GM06990 (cell line): ENCODE data around the gene ZBTB20.

ENCODE experiments used
- DNase-seq: peaks from one replicate; pipeline ENCODE4 v3.0.0-alpha.2; 2011; ENCODE audit not compliant: insufficient read length; ENCODE audit errors: extremely low read depth
- H3K27me3 ChIP-seq: replicated peaks from 2 replicates; pipeline ENCODE4 v1.6.0; 2011; ENCODE audit warnings: low read length; ENCODE audit not compliant: control insufficient read depth, insufficient read depth
- H3K36me3 ChIP-seq: 2 replicates; pipeline ENCODE4 v1.5.1; 2011; ENCODE audit warnings: low read length; ENCODE audit not compliant: control insufficient read depth, insufficient read depth
- H3K4me3 ChIP-seq: replicated peaks from 2 replicates; pipeline ENCODE4 v1.5.1; 2011; ENCODE audit warnings: low read depth, mild to moderate bottlenecking, control low read depth, low read length
- CTCF ChIP-seq: IDR thresholded peaks from 2 replicates; pipeline ENCODE4 v1.5.1; 2011; ENCODE audit warnings: low read length, control low read depth, mild to moderate bottlenecking, inconsistent platforms; ENCODE audit not compliant: insufficient read depth, poor library complexity, severe bottlenecking

ZBTB20 gene

GRCh38 chr3:114362815-114363214 is 784.3 kb downstream of the ZBTB20 start:
- H3K4me3 ChIP-seq, result no peak overlapping the region
- no peaks in the 10 kb centered on the region for H3K36me3 ChIP-seq
- DNase-seq, result no peak
- TF ChIP-seq CTCF, result peak; percentile 42
- H3K27me3 ChIP-seq, result no peaks in the 10 kb centered on the region

DNA sequence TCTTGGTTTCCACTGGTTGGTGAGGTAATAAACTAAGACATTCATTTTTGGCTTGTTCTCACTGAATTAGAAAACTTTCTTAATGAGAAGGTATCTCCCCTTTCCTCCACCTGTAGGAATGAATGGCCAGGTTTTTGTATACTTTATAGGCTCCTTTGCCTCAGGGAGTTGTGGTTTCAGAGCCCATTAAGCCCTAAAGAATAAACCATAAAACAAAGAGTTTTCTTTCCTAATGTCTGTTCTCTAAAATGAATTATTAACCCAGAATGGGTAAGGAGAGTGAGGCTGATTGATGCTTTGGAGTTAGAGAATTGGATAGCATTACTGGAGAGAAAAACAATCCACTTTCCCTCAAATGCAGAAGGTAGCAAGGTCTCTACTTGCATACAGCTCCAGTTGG is 785.7 kb downstream of the ZBTB20 start:
- H3K4me3 ChIP-seq, result no peak overlapping the region
- H3K36me3 ChIP-seq, result no peaks in the 10 kb centered on the region
- no peaks in the 10 kb centered on the region for H3K27me3 ChIP-seq
- DNase-seq, result no peak
- no peak for TF ChIP-seq CTCF

DNA sequence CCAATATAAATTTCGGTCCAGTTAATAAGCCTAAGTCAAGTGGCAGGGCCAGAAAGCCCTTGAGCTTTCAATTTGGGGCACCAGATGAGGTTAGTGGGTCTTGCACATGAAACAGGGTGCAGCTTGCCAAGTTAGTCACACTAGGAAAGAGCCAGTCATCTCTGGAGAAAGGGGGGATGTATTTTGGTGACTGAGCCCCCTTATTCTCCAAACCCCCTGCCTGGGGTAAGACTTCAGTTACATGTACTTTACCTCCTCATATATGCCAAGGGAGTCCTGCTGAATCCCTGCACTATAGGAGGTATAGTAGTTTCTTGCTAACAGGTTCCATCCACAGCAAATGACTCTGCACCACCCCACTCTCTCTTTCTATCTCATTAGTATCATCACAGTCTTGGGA is 790.6 kb downstream of the ZBTB20 start:
- no peak for DNase-seq
- no peaks in the 10 kb centered on the region for H3K27me3 ChIP-seq
- H3K4me3 ChIP-seq, result no peak overlapping the region
- TF ChIP-seq CTCF, result no peak
- H3K36me3 ChIP-seq, result 0 out of 2 replicates have a peak, but pooled peaks cover 1% of the 10 kb centered on the region

GRCh38 chr3:114356066-114356465 is 791.0 kb downstream of the ZBTB20 start:
- no peak for DNase-seq
- 0 out of 2 replicates have a peak, but pooled peaks cover 2% of the 10 kb centered on the region for H3K36me3 ChIP-seq
- TF ChIP-seq CTCF, result no peak
- H3K4me3 ChIP-seq, result no peak overlapping the region
- no peaks in the 10 kb centered on the region for H3K27me3 ChIP-seq

DNA sequence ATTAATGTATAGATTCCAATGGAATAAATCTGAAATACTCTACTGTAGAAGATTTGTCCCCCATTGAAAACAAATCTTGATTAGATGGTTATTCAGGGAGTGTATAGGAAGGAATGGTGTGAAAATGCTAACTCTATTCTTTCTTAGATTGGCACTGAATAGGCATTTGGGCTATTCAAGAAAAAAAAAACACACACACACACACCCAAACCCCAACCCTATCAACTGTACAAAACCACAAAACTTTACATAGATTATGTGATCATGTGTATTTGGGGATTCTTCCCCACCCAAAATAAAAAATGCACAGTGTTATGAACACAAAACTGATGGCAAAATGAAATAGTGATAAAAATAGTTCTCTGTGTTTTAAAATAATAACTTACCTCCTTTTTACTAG is 791.4 kb downstream of the ZBTB20 start:
- H3K4me3 ChIP-seq, result no peak overlapping the region
- DNase-seq, result no peak
- peaks cover 3% of the 10 kb centered on the region for H3K36me3 ChIP-seq
- H3K27me3 ChIP-seq, result no peaks in the 10 kb centered on the region
- TF ChIP-seq CTCF, result no peak

GRCh38 chr3:114351822-114352145 is 795.3 kb downstream of the ZBTB20 start:
- no peak for TF ChIP-seq CTCF
- no peaks in the 10 kb centered on the region for H3K27me3 ChIP-seq

More at GRCh38 chr3:114351822-114352145, 795.3 kb downstream of the ZBTB20 start:
- no peak for DNase-seq
- peaks cover 6% of the 10 kb centered on the region for H3K36me3 ChIP-seq
- no peak overlapping the region for H3K4me3 ChIP-seq
